Neural progenitor cell (in vitro differentiated cells): ENCODE measurements around the gene EFCAB10. TPM values are rescaled to one million over a fixed set of nuclear protein-coding genes. Genes with fewer than 3 reads are reported as not detected.

Experiments used
- DNase-seq: peaks from one replicate; pipeline ENCODE4 v3.0.0-alpha.2; 2016; ENCODE audit warnings: low spot score
- H2AFZ ChIP-seq: fragments of 200-600 bp; sonication (generic); replicated peaks from 2 replicates; pipeline ENCODE4 v1.6.1; 2016; ENCODE audit warnings: antibody characterized with exemption
- H3F3A ChIP-seq: fragments of 200-600 bp; sonication (generic); 2 replicates; pipeline ENCODE4 v1.6.1; 2016; ENCODE audit warnings: antibody characterized with exemption, low read depth
- H3K27ac ChIP-seq: fragments of 200-600 bp; sonication (generic); 2 replicates; pipeline ENCODE4 v1.5.1; 2016; ENCODE audit warnings: mild to moderate bottlenecking
- H3K27me3 ChIP-seq: fragments of 200-600 bp; sonication (generic); 2 replicates; pipeline ENCODE4 v1.6.1; 2016; ENCODE audit warnings: mild to moderate bottlenecking, moderate library complexity
- H3K36me3 ChIP-seq: fragments of 200-600 bp; sonication (generic); 2 replicates; pipeline ENCODE4 v1.5.1; 2016
- H3K4me1 ChIP-seq: fragments of 200-600 bp; sonication (generic); 2 replicates; pipeline ENCODE4 v1.6.1; 2016; ENCODE audit warnings: mixed run types
- H3K4me2 ChIP-seq: fragments of 200-600 bp; sonication (generic); 2 replicates; pipeline ENCODE4 v1.6.1; 2016
- H3K4me3 ChIP-seq: fragments of 200-600 bp; sonication (generic); 2 replicates; pipeline ENCODE4 v1.5.1; 2016
- H3K79me2 ChIP-seq: fragments of 200-600 bp; sonication (generic); 2 replicates; pipeline ENCODE4 v1.6.1; 2016; ENCODE audit warnings: low read depth
- H3K9ac ChIP-seq: fragments of 200-600 bp; sonication (generic); 2 replicates; pipeline ENCODE4 v1.6.1; 2016
- H3K9me3 ChIP-seq: fragments of 200-600 bp; sonication (generic); 2 replicates; pipeline ENCODE4 v1.5.1; 2016; ENCODE audit warnings: low read depth
- H4K20me1 ChIP-seq: fragments of 200-600 bp; sonication (generic); 2 replicates; pipeline ENCODE4 v1.6.1; 2016; ENCODE audit warnings: low read depth
- H3K27ac Mint-ChIP-seq: 3 replicates; pipeline ENCODE4 v1.8.0; 2021; ENCODE audit warnings: mixed read lengths
- H3K27me3 Mint-ChIP-seq: 2 replicates; pipeline ENCODE4 v1.8.0; 2022; ENCODE audit warnings: low read depth, mild to moderate bottlenecking, inconsistent platforms, moderate library complexity, mixed read lengths; ENCODE audit not compliant: insufficient read depth
- H3K36me3 Mint-ChIP-seq: 3 replicates; pipeline ENCODE4 v1.8.0; 2021; ENCODE audit warnings: mixed read lengths
- H3K4me1 Mint-ChIP-seq: 3 replicates; pipeline ENCODE4 v1.8.0; 2021; ENCODE audit warnings: mixed read lengths
- H3K4me3 Mint-ChIP-seq: 3 replicates; pipeline ENCODE4 v1.8.0; 2021; ENCODE audit warnings: mild to moderate bottlenecking, moderate library complexity, mixed read lengths
- H3K9me3 Mint-ChIP-seq: 3 replicates; pipeline ENCODE4 v1.8.0; 2020; ENCODE audit warnings: mixed read lengths
- CTCF ChIP-seq: fragments of 200-600 bp; sonication (generic); IDR thresholded peaks from 2 replicates; pipeline ENCODE4 v1.5.1; 2017; ENCODE audit warnings: antibody characterized with exemption, mild to moderate bottlenecking
- EZH2 ChIP-seq: fragments of 200-600 bp; sonication (generic); IDR thresholded peaks from 2 replicates; pipeline ENCODE4 v1.6.1; 2017; ENCODE audit warnings: antibody characterized with exemption, mild to moderate bottlenecking, moderate library complexity
- EZH2phosphoT487 ChIP-seq: fragments of 200-600 bp; sonication (generic); IDR thresholded peaks from 2 replicates; pipeline ENCODE4 v1.6.1; 2017; ENCODE audit warnings: antibody characterized with exemption
- total RNA-seq: library from RNA; depleted of rRNA; stranded (reverse); fragments of >200 nt; gene quantifications from 2 replicates; pipeline ENCODE4 v1.2.3, GENCODE V29; 2015; ENCODE audit warnings: low replicate concordance

The EFCAB10 gene
- total RNA-seq, 1 donor from 2014 or later = 5.0 TPM

GRCh38 chr7:105621176-105621575, 39.9 kb upstream of the EFCAB10 start:
- Histone ChIP-seq H3K27ac (no peak overlapping the region), H3K4me2 (no peak overlapping the region), H3K36me3 (peaks cover 6% of the 10 kb centered on the region), H3F3A (no peaks in the 10 kb centered on the region), H3K79me2 (no peaks in the 10 kb centered on the region), H4K20me1 (no peaks in the 10 kb centered on the region), H3K9me3 (peaks cover 4% of the 10 kb centered on the region), H3K4me1 (no peaks in the 10 kb centered on the region), H3K27me3 (no peaks in the 10 kb centered on the region), H2AFZ (no peak overlapping the region), H3K9ac (no peak overlapping the region), H3K4me3 (no peak overlapping the region)
- H3K4me3 Mint-ChIP-seq = no peak overlapping the region
- peaks cover 6% of the 10 kb centered on the region for H3K9me3 Mint-ChIP-seq
- TF ChIP-seq EZH2phosphoT487 (no peak), CTCF (no peak), EZH2 (no peak)
- H3K4me1 Mint-ChIP-seq = no peaks in the 10 kb centered on the region
- H3K27me3 Mint-ChIP-seq = peaks cover 2% of the 10 kb centered on the region
- DNase-seq = no peak
- H3K36me3 Mint-ChIP-seq = peaks cover 26% of the 10 kb centered on the region
- H3K27ac Mint-ChIP-seq = no peak overlapping the region

- H3K79me2 ChIP-seq = no peaks in the 10 kb centered on the region
- H3K27me3 ChIP-seq = no peaks in the 10 kb centered on the region
- no peak overlapping the region for H3K4me3 ChIP-seq
- no peaks in the 10 kb centered on the region for H3K9me3 Mint-ChIP-seq
- no peak overlapping the region for H3K4me3 Mint-ChIP-seq
- H3K9me3 ChIP-seq = no peaks in the 10 kb centered on the region
- H3K36me3 Mint-ChIP-seq = peaks cover 19% of the 10 kb centered on the region
- H3K27ac ChIP-seq = no peak overlapping the region
- no peak overlapping the region for H3K27ac Mint-ChIP-seq
- no peaks in the 10 kb centered on the region for H3F3A ChIP-seq
- H4K20me1 ChIP-seq = no peaks in the 10 kb centered on the region
- no peak overlapping the region for H2AFZ ChIP-seq
- no peak for DNase-seq
- H3K4me1 ChIP-seq = no peaks in the 10 kb centered on the region
- no peak overlapping the region for H3K9ac ChIP-seq
- no peak overlapping the region for H3K4me2 ChIP-seq
- H3K27me3 Mint-ChIP-seq = peaks cover 4% of the 10 kb centered on the region
- no peaks in the 10 kb centered on the region for H3K36me3 ChIP-seq
- no peaks in the 10 kb centered on the region for H3K4me1 Mint-ChIP-seq
- no peak for TF ChIP-seq CTCF
- TF ChIP-seq EZH2 = no peak
- TF ChIP-seq EZH2phosphoT487 = no peak
These were observed 38.3 kb upstream of the EFCAB10 start for GRCh38 chr7:105619590-105619989.

DNA sequence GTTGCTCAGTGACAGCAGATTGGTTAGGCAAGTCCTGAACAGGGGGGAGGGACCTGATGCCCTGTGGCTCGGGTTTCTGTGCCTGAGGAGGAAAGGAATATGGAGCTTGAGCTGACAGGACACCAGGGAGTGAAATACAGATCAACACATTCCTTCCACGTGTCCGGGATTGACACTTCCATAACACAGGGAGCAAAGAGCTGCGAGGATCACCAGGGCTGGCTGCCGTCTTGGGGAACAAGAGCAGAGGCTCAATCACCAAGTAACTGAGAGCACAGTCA, 36.7 kb upstream of the EFCAB10 start:
- TF ChIP-seq EZH2 (no peak), EZH2phosphoT487 (no peak), CTCF (no peak)
- Histone ChIP-seq H3K4me1 (no peaks in the 10 kb centered on the region), H3K9ac (no peak overlapping the region), H4K20me1 (no peaks in the 10 kb centered on the region), H3K9me3 (no peaks in the 10 kb centered on the region), H3K4me2 (no peak overlapping the region), H2AFZ (no peak overlapping the region), H3K79me2 (no peaks in the 10 kb centered on the region), H3K36me3 (no peaks in the 10 kb centered on the region), H3K27me3 (no peaks in the 10 kb centered on the region), H3F3A (no peaks in the 10 kb centered on the region), H3K4me3 (no peak overlapping the region), H3K27ac (no peak overlapping the region)
- Mint-ChIP-seq H3K9me3 (no peaks in the 10 kb centered on the region), H3K4me3 (no peak overlapping the region), H3K27me3 (peaks cover 7% of the 10 kb centered on the region), H3K4me1 (no peaks in the 10 kb centered on the region), H3K36me3 (peaks cover 18% of the 10 kb centered on the region), H3K27ac (no peak overlapping the region)
- no peak for DNase-seq
